A549 (cell line): ENCODE measurements around the gene PODN. TPM values are rescaled to one million over a fixed set of nuclear protein-coding genes. Genes with fewer than 3 reads are reported as not detected.

Source experiments
- ATAC-seq, 2 experiments: fragments of 200-7000 bp in 1 of 2; fragments of >200 bp in 1 of 2; cut with Nextera tagmentation in 1 of 2; cut with Tn5 transposase in 1 of 2; 3 replicates each; pipeline versions ENCODE4 v1.8.0 to v1.9.1; 2018 to 2020; ENCODE audit warnings: mild to moderate bottlenecking in 1 of 2, moderate library complexity in 1 of 2
- CTCF ChIA-PET: fragments of 300-600 bp; sonication (Branson Sonifier 250); formaldehyde crosslinking; extraction: SDS; loops from one replicate; lab custom pipeline; 2021; ENCODE audit warnings: antibody characterized with exemption, inconsistent platforms; lab: Yijun Ruan, JAX
- POLR2A ChIA-PET: fragments of 350-600 bp; formaldehyde crosslinking; extraction: SDS; loops from one replicate; lab custom pipeline; 2021; ENCODE audit warnings: antibody characterized with exemption, inconsistent platforms; lab: Yijun Ruan, JAX
- DNase-seq, 2 experiments: peaks; one replicate each; pipeline versions ENCODE4 v3.0.0 to v3.0.0-alpha.2; 2011 to 2016; ENCODE audit warnings: low read depth in 1 of 2, low spot score in 1 of 2
- FAIRE-seq: peaks from 2 replicates; lab custom pipeline; 2011; peaks lifted over from hg19 to GRCh38; lab: Jason Lieb, UNC
- H3K27ac ChIP-seq, 2 experiments: fragments of >200 bp; sonication (Bioruptor Twin); formaldehyde crosslinking; 3 replicates each; pipeline ENCODE4 v1.5.1; 2016 to 2017
- H3K4me1 ChIP-seq: fragments of >200 bp; sonication (Bioruptor Twin); formaldehyde crosslinking; 3 replicates; pipeline ENCODE4 v1.6.1; 2016
- H3K4me2 ChIP-seq: fragments of >200 bp; sonication (Bioruptor Twin); formaldehyde crosslinking; 3 replicates; pipeline ENCODE4 v1.6.1; 2016
- H3K4me3 ChIP-seq: fragments of >200 bp; sonication (Bioruptor Twin); formaldehyde crosslinking; 3 replicates; pipeline ENCODE4 v1.5.1; 2016
- H3K9me3 ChIP-seq: fragments of >200 bp; sonication (Bioruptor Twin); formaldehyde crosslinking; 3 replicates; pipeline ENCODE4 v1.6.1; 2016
- CHD4 ChIP-seq: fragments of 200-600 bp; sonication (generic); IDR thresholded peaks from 2 replicates; pipeline ENCODE4 v1.6.1; 2016; ENCODE audit warnings: antibody characterized with exemption, mild to moderate bottlenecking, borderline replicate concordance
- EP300 ChIP-seq, 2 experiments: fragments of >200 bp; sonication (Bioruptor Twin); formaldehyde crosslinking; IDR thresholded peaks; 2 replicates in 1 of 2; 3 replicates in 1 of 2; pipeline ENCODE4 v1.6.1; 2016 to 2017
- ESRRA ChIP-seq: fragments of 150-350 bp; IDR thresholded peaks from 2 replicates; pipeline ENCODE4 v1.6.1; 2014; ENCODE audit warnings: mild to moderate bottlenecking, low read length, borderline replicate concordance
- FOXS1 ChIP-seq: fragments of 250-450 bp; sonication (Bioruptor Pico); IDR thresholded peaks from 2 replicates; pipeline ENCODE4 v1.5.0; 2020; ENCODE audit warnings: mild to moderate bottlenecking, moderate library complexity
- HEYL ChIP-seq: fragments of 250-450 bp; sonication (Bioruptor Pico); IDR thresholded peaks from 2 replicates; pipeline ENCODE4 v1.8.0; 2021; ENCODE audit warnings: mild to moderate bottlenecking, moderate library complexity
- HOXA7 ChIP-seq: fragments of 250-450 bp; sonication (Bioruptor Pico); IDR thresholded peaks from 2 replicates; pipeline ENCODE4 v1.5.0; 2020; ENCODE audit warnings: mild to moderate bottlenecking, moderate library complexity
- HOXB13 ChIP-seq: fragments of 250-450 bp; sonication (Bioruptor Pico); IDR thresholded peaks from 2 replicates; pipeline ENCODE4 v1.5.0; 2020; ENCODE audit warnings: low read depth, mild to moderate bottlenecking, moderate library complexity
- KDM1A ChIP-seq: fragments of 200-600 bp; sonication (generic); IDR thresholded peaks from 2 replicates; pipeline ENCODE4 v1.6.1; 2016; ENCODE audit warnings: low read depth, mild to moderate bottlenecking
- KDM5A ChIP-seq: fragments of 200-600 bp; sonication (generic); IDR thresholded peaks from 2 replicates; pipeline ENCODE4 v1.6.1; 2016; ENCODE audit warnings: antibody characterized with exemption, mild to moderate bottlenecking
- MAZ ChIP-seq: fragments of 150-350 bp; IDR thresholded peaks from 2 replicates; pipeline ENCODE4 v1.6.1; 2014; ENCODE audit warnings: antibody characterized with exemption, low read depth, low read length, borderline replicate concordance
- MYC ChIP-seq: IDR thresholded peaks from 2 replicates; pipeline ENCODE4 v1.6.1; 2012; ENCODE audit warnings: mild to moderate bottlenecking, inconsistent platforms, low read length, improper control_type of control experiment, borderline replicate concordance
- NPAS2 ChIP-seq: fragments of 250-450 bp; sonication (Bioruptor Pico); IDR thresholded peaks from 2 replicates; pipeline ENCODE4 v1.8.0; 2022; ENCODE audit warnings: mild to moderate bottlenecking, moderate library complexity, borderline replicate concordance
- NR3C1 ChIP-seq: fragments of >200 bp; sonication (Bioruptor Twin); formaldehyde crosslinking; IDR thresholded peaks from 3 replicates; pipeline ENCODE4 v1.6.1; 2017
- POLR2AphosphoS2 ChIP-seq: conservative IDR thresholded peaks from 2 replicates; pipeline ENCODE4 v1.6.1; 2012; ENCODE audit warnings: low read length, improper control_type of control experiment, inconsistent platforms
- RARB ChIP-seq: fragments of 250-450 bp; sonication (Bioruptor Pico); IDR thresholded peaks from 2 replicates; pipeline ENCODE4 v1.8.0; 2021; ENCODE audit warnings: mild to moderate bottlenecking, moderate library complexity
- RCOR1 ChIP-seq: fragments of 150-350 bp; IDR thresholded peaks from 2 replicates; pipeline ENCODE4 v1.6.1; 2014; ENCODE audit warnings: antibody characterized with exemption, low read length, low read depth
- REST ChIP-seq: fragments of 200-600 bp; sonication (generic); IDR thresholded peaks from 2 replicates; pipeline ENCODE4 v1.6.1; 2016; ENCODE audit warnings: antibody characterized with exemption, mild to moderate bottlenecking, moderate library complexity
- RNF2 ChIP-seq: fragments of 200-600 bp; sonication (generic); IDR thresholded peaks from 2 replicates; pipeline ENCODE4 v1.6.1; 2016; ENCODE audit warnings: low read depth, mild to moderate bottlenecking, antibody characterized with exemption, moderate library complexity, borderline replicate concordance
- SMC3 ChIP-seq: fragments of >200 bp; sonication (Bioruptor Twin); formaldehyde crosslinking; IDR thresholded peaks from 3 replicates; pipeline ENCODE4 v1.6.1; 2018; ENCODE audit warnings: inconsistent platforms
- TFCP2L1 ChIP-seq: fragments of 250-450 bp; sonication (Bioruptor Pico); IDR thresholded peaks from 2 replicates; pipeline ENCODE4 v1.5.0; 2021; ENCODE audit warnings: mild to moderate bottlenecking
- TP53 ChIP-seq: fragments of 250-450 bp; sonication (Bioruptor Pico); IDR thresholded peaks from 2 replicates; pipeline ENCODE4 v1.5.0; 2021; ENCODE audit warnings: mild to moderate bottlenecking, moderate library complexity
- ZNF302 ChIP-seq: fragments of 250-450 bp; sonication (Bioruptor Pico); IDR thresholded peaks from 2 replicates; pipeline ENCODE4 v1.9.0; 2021; ENCODE audit warnings: inconsistent platforms, mild to moderate bottlenecking, moderate library complexity
- ZSCAN20 ChIP-seq: fragments of 250-450 bp; sonication (Bioruptor Pico); IDR thresholded peaks from 2 replicates; pipeline ENCODE4 v1.8.0; 2022; ENCODE audit warnings: mild to moderate bottlenecking, moderate library complexity
- WGBS: methylation state at CpG from one replicate; pipeline ENCODE4 v1.1.6; 2017; ENCODE audit errors: missing lambda C conversion rate; 5-methylcytosine and 5-hydroxymethylcytosine counted together
- polyA plus RNA-seq, 4 experiments: library from polyadenylated mRNA; depleted of rRNA in 3 of 4; stranded (reverse); fragments of >200 nt; fragmentation: RNase III in 1 of 4; extraction: RNeasy Plus Mini Kit Qiagen cat#74134 plus additional on column Dnase treatment in 1 of 4; gene quantifications; 2 replicates in 3 of 4; 3 replicates in 1 of 4; pipeline ENCODE4 v1.2.3, GENCODE V29; 2011 to 2017
- TF ChIP-seq, protein P1 (sequence below): IDR thresholded peaks from 2 replicates; pipeline ENCODE4 v1.6.1; 2012
- TF ChIP-seq, protein P2 (sequence below): fragments of 250-450 bp; sonication (Bioruptor Pico); IDR thresholded peaks from 2 replicates; pipeline ENCODE4 v1.5.0; 2021; ENCODE audit warnings: mild to moderate bottlenecking, moderate library complexity, borderline replicate concordance

Gene PODN
- polyA plus RNA-seq, 2 of the 4 experiments (the other 2 are of a cell fraction): 0.05 TPM; not detected in 1

- TF ChIP-seq, protein P1, sequence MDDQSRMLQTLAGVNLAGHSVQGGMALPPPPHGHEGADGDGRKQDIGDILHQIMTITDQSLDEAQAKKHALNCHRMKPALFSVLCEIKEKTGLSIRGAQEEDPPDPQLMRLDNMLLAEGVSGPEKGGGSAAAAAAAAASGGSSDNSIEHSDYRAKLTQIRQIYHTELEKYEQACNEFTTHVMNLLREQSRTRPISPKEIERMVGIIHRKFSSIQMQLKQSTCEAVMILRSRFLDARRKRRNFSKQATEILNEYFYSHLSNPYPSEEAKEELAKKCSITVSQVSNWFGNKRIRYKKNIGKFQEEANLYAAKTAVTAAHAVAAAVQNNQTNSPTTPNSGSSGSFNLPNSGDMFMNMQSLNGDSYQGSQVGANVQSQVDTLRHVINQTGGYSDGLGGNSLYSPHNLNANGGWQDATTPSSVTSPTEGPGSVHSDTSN: no peak
- TF ChIP-seq HOXB13 (CRISPR knock-in tag) (no peak), NR3C1 (no peak), KDM1A (no peak), REST (no peak), RNF2 (no peak), EP300 (IDR thresholded peaks at IDR 0.05) (no peak), RARB (CRISPR knock-in tag) (no peak), MYC (no peak), RCOR1 (no peak), ESRRA (no peak), MAZ (no peak), HOXA7 (CRISPR knock-in tag) (no peak), HEYL (CRISPR knock-in tag) (no peak), CHD4 (no peak), ZSCAN20 (CRISPR knock-in tag) (no peak)
- TF ChIP-seq, protein P2, sequence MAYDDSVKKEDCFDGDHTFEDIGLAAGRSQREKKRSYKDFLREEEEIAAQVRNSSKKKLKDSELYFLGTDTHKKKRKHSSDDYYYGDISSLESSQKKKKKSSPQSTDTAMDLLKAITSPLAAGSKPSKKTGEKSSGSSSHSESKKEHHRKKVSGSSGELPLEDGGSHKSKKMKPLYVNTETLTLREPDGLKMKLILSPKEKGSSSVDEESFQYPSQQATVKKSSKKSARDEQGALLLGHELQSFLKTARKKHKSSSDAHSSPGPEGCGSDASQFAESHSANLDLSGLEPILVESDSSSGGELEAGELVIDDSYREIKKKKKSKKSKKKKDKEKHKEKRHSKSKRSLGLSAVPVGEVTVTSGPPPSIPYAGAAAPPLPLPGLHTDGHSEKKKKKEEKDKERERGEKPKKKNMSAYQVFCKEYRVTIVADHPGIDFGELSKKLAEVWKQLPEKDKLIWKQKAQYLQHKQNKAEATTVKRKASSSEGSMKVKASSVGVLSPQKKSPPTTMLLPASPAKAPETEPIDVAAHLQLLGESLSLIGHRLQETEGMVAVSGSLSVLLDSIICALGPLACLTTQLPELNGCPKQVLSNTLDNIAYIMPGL (CRISPR knock-in tag): no peak
- ATAC-seq: no peak
- H3K4me1 ChIP-seq: peaks cover 8% of the 10 kb centered on the region; the same call in 2 of the 3 replicates
- no peak overlapping the region; a peak in 1 of 6 replicates for H3K27ac ChIP-seq
- no peaks in the 10 kb centered on the region for H3K9me3 ChIP-seq
- WGBS: 83% methylated on average over 11 of the region's 15 CpGs
- POLR2A ChIA-PET: no interaction called here
- H3K4me3 ChIP-seq: no peak overlapping the region
- FAIRE-seq: no peak
- CTCF ChIA-PET: interaction anchor here (1.1 to 1.6 kb wide), 2 partner anchors 31 to 76 kb away, joined by 3 to 5 read pairs; no protein-coding TSS in a partner anchor
- DNase-seq: no peak
- no peak overlapping the region for H3K4me2 ChIP-seq
Measured at GRCh38 chr1:53080769-53081168, 18.8 kb downstream of the PODN start.

DNA sequence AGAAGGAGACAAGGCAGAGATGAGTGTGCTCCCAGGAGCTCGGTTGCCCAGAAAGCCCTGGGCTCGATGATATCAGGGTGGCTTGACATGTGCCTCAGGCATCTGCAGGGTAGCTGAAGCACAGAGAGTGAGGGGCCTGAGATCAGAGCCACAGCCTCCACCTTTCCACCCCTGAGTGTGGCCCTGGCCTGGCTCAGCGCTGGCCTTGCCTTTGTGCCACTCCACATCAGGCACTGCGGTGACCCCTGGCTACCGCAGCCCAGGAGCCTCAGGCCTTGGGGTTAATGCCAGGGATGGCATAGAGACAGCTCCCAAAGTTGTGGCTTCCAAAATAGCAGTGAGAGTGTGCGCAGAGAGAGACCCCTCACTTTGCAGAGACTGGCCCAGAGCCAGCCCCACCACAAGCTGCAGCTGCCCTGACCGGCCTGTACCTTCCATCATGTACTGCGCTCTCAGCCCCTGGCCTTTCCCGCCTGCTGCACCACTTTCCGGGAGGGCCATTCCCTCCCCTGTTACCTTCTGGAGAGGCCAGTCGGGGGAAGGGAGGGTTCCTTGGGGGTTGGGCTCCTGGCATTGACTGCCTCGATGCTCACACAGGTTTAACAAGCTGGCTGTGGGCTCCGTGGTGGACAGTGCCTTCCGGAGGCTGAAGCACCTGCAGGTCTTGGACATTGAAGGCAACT, 19.5 kb downstream of the PODN start:
- DNase-seq (no peak), ATAC-seq (no peak), FAIRE-seq (no peak)
- H3K27ac ChIP-seq: no peak overlapping the region; a peak in 1 of 6 replicates
- H3K4me3 ChIP-seq: no peak overlapping the region
- ChIA-PET POLR2A (no interaction called here), CTCF (interaction anchor here (1.1 to 1.6 kb wide), 2 partner anchors 30 to 76 kb away, joined by 3 to 5 read pairs; no protein-coding TSS in a partner anchor)
- H3K9me3 ChIP-seq: no peaks in the 10 kb centered on the region
- WGBS: 87% methylated on average over 13 of the region's 14 CpGs
- H3K4me2 ChIP-seq: no peak overlapping the region
- H3K4me1 ChIP-seq: peaks cover 8% of the 10 kb centered on the region; the same call in 2 of the 3 replicates
- TF ChIP-seq SMC3: no peak
- TF ChIP-seq ZSCAN20 (CRISPR knock-in tag): no peak
- no peak for TF ChIP-seq POLR2AphosphoS2
- no peak for TF ChIP-seq NPAS2 (CRISPR knock-in tag)
- TF ChIP-seq FOXS1 (CRISPR knock-in tag): no peak
- TF ChIP-seq KDM5A: no peak
- no peak for TF ChIP-seq TFCP2L1
- TF ChIP-seq TP53 (CRISPR knock-in tag): no peak
- TF ChIP-seq ZNF302 (CRISPR knock-in tag): no peak
